Osteocyte (in vitro differentiated cells): ENCODE data around the gene TMEM117. TPM values are rescaled to one million over a fixed set of nuclear protein-coding genes. Genes with fewer than 3 reads are reported as not detected.
"Not testable (repeated sequence)": the region's sequence is repeated elsewhere in the genome, so short reads cannot be mapped to it uniquely, and the experiment has no call there.

ENCODE experiments used
- DNase-seq: peaks from one replicate; pipeline ENCODE4 v3.0.0; 2021; ENCODE audit warnings: mixed read lengths; ENCODE audit not compliant: unreplicated experiment; ENCODE audit errors: extremely low spot score
- H3K27ac Mint-ChIP-seq: one replicate; pipeline ENCODE4 v1.8.0; 2021; ENCODE audit warnings: mild to moderate bottlenecking, mixed read lengths; ENCODE audit not compliant: unreplicated experiment
- H3K27me3 Mint-ChIP-seq: one replicate; pipeline ENCODE4 v1.8.0; 2021; ENCODE audit warnings: mixed read lengths; ENCODE audit not compliant: unreplicated experiment
- H3K36me3 Mint-ChIP-seq: one replicate; pipeline ENCODE4 v1.8.0; 2021; ENCODE audit warnings: mixed read lengths; ENCODE audit not compliant: unreplicated experiment
- H3K4me1 Mint-ChIP-seq: one replicate; pipeline ENCODE4 v1.8.0; 2021; ENCODE audit warnings: mixed read lengths; ENCODE audit not compliant: unreplicated experiment
- H3K4me3 Mint-ChIP-seq: one replicate; pipeline ENCODE4 v1.8.0; 2021; ENCODE audit warnings: mild to moderate bottlenecking, moderate library complexity, mixed read lengths; ENCODE audit not compliant: unreplicated experiment
- H3K9me3 Mint-ChIP-seq: one replicate; pipeline ENCODE4 v1.8.0; 2021; ENCODE audit warnings: mixed read lengths; ENCODE audit not compliant: unreplicated experiment
- CTCF ChIP-seq: fragments of 200-600 bp; sonication (generic); IDR thresholded peaks from 2 replicates; pipeline ENCODE4 v1.5.0; 2021; ENCODE audit warnings: antibody characterized with exemption, mild to moderate bottlenecking, moderate library complexity
- total RNA-seq: library from RNA; stranded (reverse); gene quantifications from 2 replicates; pipeline ENCODE4 v1.2.1, GENCODE V29; 2021

Gene TMEM117
- total RNA-seq, 1 donor from 2014 or later, result 14.2 TPM

- Mint-ChIP-seq H3K36me3 (no peaks in the 10 kb centered on the region), H3K4me3 (no peak overlapping the region), H3K27ac (no peak overlapping the region), H3K4me1 (no peaks in the 10 kb centered on the region), H3K27me3 (no peaks in the 10 kb centered on the region), H3K9me3 (no peaks in the 10 kb centered on the region)
- no peak for DNase-seq
- TF ChIP-seq CTCF, result no peak
Measured at GRCh38 chr12:43858991-43859390, 23.1 kb downstream of the TMEM117 start.

DNA sequence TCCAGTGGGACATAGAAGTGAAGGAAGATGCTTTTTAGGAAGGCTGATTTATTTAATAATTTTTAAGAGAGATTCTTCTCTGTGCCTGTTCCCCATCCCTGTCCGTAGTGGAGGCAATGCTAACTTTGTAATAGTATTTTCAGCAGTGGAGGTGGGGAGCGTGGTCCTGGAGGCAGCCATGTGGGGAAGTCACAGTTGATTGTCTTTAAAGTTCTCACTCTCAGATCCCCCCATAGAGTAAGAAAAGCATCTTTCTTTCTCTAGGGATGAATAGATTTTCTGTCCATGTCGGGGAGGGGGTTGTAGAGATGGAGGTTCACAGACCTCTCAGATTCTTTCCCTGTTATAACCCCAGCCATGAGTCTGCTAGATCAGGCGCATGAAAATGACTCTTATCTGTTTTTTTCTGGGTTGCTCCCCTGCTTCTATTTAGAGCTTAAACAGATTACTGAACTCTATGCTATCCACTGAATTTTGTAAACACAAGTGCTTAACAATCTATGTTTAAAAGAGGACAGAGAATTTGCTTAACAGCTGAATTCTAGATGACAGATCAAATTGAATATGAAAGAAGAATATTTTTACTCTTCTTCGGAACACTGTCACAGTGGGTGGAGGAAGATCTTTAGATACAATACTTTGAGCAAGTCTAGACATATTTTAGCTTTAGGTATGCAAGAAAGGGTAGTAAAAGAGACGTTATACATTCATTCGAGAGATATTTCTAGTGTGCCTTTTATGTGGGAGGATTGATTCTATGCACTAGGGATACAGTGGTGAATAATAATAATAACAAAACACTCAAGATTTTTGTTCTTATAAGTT, 25.3 kb downstream of the TMEM117 start:
- Mint-ChIP-seq H3K9me3 (no peaks in the 10 kb centered on the region), H3K27ac (no peak overlapping the region), H3K27me3 (no peaks in the 10 kb centered on the region), H3K4me1 (no peaks in the 10 kb centered on the region), H3K36me3 (no peaks in the 10 kb centered on the region), H3K4me3 (no peak overlapping the region)
- TF ChIP-seq CTCF, result no peak
- DNase-seq, result no peak

- Mint-ChIP-seq H3K4me1 (no peaks in the 10 kb centered on the region), H3K9me3 (no peaks in the 10 kb centered on the region), H3K27me3 (no peaks in the 10 kb centered on the region), H3K27ac (no peak overlapping the region), H3K36me3 (no peaks in the 10 kb centered on the region), H3K4me3 (no peak overlapping the region)
- TF ChIP-seq CTCF, result no peak
- DNase-seq, result no peak
Measured at GRCh38 chr12:43861840-43862150, 25.9 kb downstream of the TMEM117 start.

DNA sequence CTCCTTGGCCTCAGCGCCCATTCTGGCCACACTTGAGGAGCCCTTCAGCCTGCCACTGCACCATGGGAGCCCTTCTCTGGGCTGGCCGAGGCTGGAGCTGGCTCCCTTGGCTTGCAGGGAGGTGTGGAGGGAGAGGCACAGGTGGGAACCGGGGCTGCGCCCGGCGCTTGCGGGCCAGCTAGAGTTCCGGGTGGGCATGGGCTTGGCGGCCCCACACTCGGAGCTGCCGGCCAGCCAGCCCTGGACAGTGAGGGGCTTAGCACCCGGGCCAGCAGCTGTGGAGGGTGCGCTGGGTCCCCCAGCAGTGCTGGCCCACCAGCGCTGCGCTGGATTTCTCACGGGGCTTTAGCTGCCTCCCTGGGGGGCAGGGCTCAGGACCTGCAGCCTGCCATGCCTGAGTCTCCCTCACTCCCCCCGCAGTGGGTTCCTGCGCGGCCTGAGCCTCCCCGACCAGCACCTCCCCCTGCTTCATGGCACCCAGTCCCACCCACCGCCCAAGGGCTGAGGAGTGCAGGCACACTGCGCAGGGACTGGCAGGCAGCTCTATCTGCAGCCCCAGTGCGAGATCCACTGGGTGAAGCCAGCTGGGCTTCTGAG, 28.0 kb downstream of the TMEM117 start:
- Mint-ChIP-seq H3K9me3 (no peaks in the 10 kb centered on the region), H3K4me3 (no peak overlapping the region), H3K36me3 (no peaks in the 10 kb centered on the region), H3K27me3 (no peaks in the 10 kb centered on the region), H3K4me1 (no peaks in the 10 kb centered on the region), H3K27ac (no peak overlapping the region)
- TF ChIP-seq CTCF, result no peak
- DNase-seq, result no peak

GRCh38 chr12:43864557-43864956, 28.7 kb downstream of the TMEM117 start:
- not testable (repeated sequence) for H3K9me3 Mint-ChIP-seq, H3K4me1 Mint-ChIP-seq, H3K4me3 Mint-ChIP-seq, DNase-seq, H3K27me3 Mint-ChIP-seq, H3K27ac Mint-ChIP-seq, H3K36me3 Mint-ChIP-seq
